ENCODE results near the gene COL25A1. TPM values are rescaled to one million over a fixed set of nuclear protein-coding genes. Genes with fewer than 3 reads are reported as not detected.
A peak's percentile ranks its signal among the peaks of the same experiment; 100 is the strongest.

The COL25A1 gene
- total RNA-seq, 1 experiment from 2014 or later = 8.8 TPM

GRCh38 chr4:109332926-109333464 lies 30.5 kb upstream of the COL25A1 start:
- DNase-seq (ENCODE audit: low spot score) = peak; percentile 61
- ChIA-PET POLR2A (ENCODE audit: low non-redundant PET) (no interaction called here), CTCF (no interaction called here)
- Histone ChIP-seq H3K27ac (ENCODE audit: low read depth, low read length, poor library complexity, severe bottlenecking) (no peak overlapping the region), H3K9me3 (ENCODE audit: low read depth, low read length, poor library complexity, severe bottlenecking) (no peaks in the 10 kb centered on the region), H3K4me3 (ENCODE audit: low read depth, low read length, poor library complexity, severe bottlenecking) (no peak overlapping the region), H3K27me3 (replicated peaks; ENCODE audit: insufficient read depth, low read depth, low read length, poor library complexity) (no peaks in the 10 kb centered on the region), H3K36me3 (ENCODE audit: insufficient read depth, low read length, poor library complexity, severe bottlenecking) (no peaks in the 10 kb centered on the region), H3K4me1 (ENCODE audit: insufficient read depth, low read length, poor library complexity, severe bottlenecking) (no peaks in the 10 kb centered on the region)
- intact Hi-C loops (cut with micrococcal nuclease; ENCODE audit: unreplicated experiment) = no loop called here
- no TSS peak for BruUV-seq (replicated peaks)
- TF ChIP-seq, protein P1, sequence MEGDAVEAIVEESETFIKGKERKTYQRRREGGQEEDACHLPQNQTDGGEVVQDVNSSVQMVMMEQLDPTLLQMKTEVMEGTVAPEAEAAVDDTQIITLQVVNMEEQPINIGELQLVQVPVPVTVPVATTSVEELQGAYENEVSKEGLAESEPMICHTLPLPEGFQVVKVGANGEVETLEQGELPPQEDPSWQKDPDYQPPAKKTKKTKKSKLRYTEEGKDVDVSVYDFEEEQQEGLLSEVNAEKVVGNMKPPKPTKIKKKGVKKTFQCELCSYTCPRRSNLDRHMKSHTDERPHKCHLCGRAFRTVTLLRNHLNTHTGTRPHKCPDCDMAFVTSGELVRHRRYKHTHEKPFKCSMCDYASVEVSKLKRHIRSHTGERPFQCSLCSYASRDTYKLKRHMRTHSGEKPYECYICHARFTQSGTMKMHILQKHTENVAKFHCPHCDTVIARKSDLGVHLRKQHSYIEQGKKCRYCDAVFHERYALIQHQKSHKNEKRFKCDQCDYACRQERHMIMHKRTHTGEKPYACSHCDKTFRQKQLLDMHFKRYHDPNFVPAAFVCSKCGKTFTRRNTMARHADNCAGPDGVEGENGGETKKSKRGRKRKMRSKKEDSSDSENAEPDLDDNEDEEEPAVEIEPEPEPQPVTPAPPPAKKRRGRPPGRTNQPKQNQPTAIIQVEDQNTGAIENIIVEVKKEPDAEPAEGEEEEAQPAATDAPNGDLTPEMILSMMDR (conservative IDR thresholded peaks at IDR 0.05; ENCODE audit: low read depth, low read length) = peak; percentile 64
- TF ChIP-seq EZH2 (IDR thresholded peaks at IDR 0.05; ENCODE audit: borderline replicate concordance, low read depth, low read length, poor library complexity, severe bottlenecking) = no peak

DNA sequence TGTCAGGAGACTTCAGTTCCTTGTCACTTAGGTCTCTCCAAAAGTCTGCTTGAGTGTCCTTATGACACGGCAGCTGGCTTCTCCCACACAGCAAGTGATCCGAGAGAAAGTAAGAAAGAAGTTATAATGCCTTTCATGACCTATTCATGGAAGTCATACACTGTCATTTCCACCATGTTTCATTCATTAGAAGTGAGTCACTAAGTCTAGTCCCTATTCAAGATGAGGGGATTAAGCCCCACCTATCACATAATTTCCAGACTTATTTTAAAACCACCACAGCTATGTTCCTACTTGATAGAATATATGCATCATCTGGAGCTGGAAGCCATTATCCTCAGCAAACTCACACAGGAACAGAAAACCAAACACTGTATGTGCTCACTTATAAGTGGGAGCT lies 25.2 kb upstream of the COL25A1 start:
- H3K27me3 ChIP-seq (replicated peaks; ENCODE audit: insufficient read depth, low read depth, low read length, poor library complexity) = no peaks in the 10 kb centered on the region
- TF ChIP-seq, protein P1 (conservative IDR thresholded peaks at IDR 0.05; ENCODE audit: low read depth, low read length) = no peak
- peak; percentile 29 for DNase-seq (ENCODE audit: low spot score)
- no peak overlapping the region for H3K4me3 ChIP-seq (ENCODE audit: low read depth, low read length, poor library complexity, severe bottlenecking)
- intact Hi-C loops (cut with micrococcal nuclease; ENCODE audit: unreplicated experiment) = no loop called here
- no peaks in the 10 kb centered on the region for H3K36me3 ChIP-seq (ENCODE audit: insufficient read depth, low read length, poor library complexity, severe bottlenecking)
- CTCF ChIA-PET = no interaction called here
- no peak overlapping the region for H3K27ac ChIP-seq (ENCODE audit: low read depth, low read length, poor library complexity, severe bottlenecking)
- POLR2A ChIA-PET (ENCODE audit: low non-redundant PET) = no interaction called here
- no TSS peak for BruUV-seq (replicated peaks)
- no peaks in the 10 kb centered on the region for H3K4me1 ChIP-seq (ENCODE audit: insufficient read depth, low read length, poor library complexity, severe bottlenecking)
- peaks cover 11% of the 10 kb centered on the region for H3K9me3 ChIP-seq (ENCODE audit: low read depth, low read length, poor library complexity, severe bottlenecking)

- BruUV-seq (replicated peaks) = no TSS peak
These were observed 23.2 kb upstream of the COL25A1 start for GRCh38 chr4:109325698-109326097.

More at GRCh38 chr4:109325698-109326097, 23.2 kb upstream of the COL25A1 start:
- intact Hi-C loops (cut with micrococcal nuclease; ENCODE audit: unreplicated experiment) = no loop called here
- TF ChIP-seq EZH2 (IDR thresholded peaks at IDR 0.05; ENCODE audit: borderline replicate concordance, low read depth, low read length, poor library complexity, severe bottlenecking) = no peak
- TF ChIP-seq, protein P1 (conservative IDR thresholded peaks at IDR 0.05; ENCODE audit: low read depth, low read length) = no peak
- H3K27ac ChIP-seq (ENCODE audit: low read depth, low read length, poor library complexity, severe bottlenecking) = no peak overlapping the region
- no peaks in the 10 kb centered on the region for H3K27me3 ChIP-seq (replicated peaks; ENCODE audit: insufficient read depth, low read depth, low read length, poor library complexity)
- no peaks in the 10 kb centered on the region for H3K4me1 ChIP-seq (ENCODE audit: insufficient read depth, low read length, poor library complexity, severe bottlenecking)
- DNase-seq (ENCODE audit: low spot score) = no peak
- ChIA-PET POLR2A (ENCODE audit: low non-redundant PET) (no interaction called here), CTCF (no interaction called here)
- no peaks in the 10 kb centered on the region for H3K36me3 ChIP-seq (ENCODE audit: insufficient read depth, low read length, poor library complexity, severe bottlenecking)
- H3K9me3 ChIP-seq (ENCODE audit: low read depth, low read length, poor library complexity, severe bottlenecking) = peaks cover 12% of the 10 kb centered on the region
- H3K4me3 ChIP-seq (ENCODE audit: low read depth, low read length, poor library complexity, severe bottlenecking) = no peak overlapping the region
